Activated CD8-positive, alpha-beta T cell treated with anti-CD3 and anti-CD28 coated beads, Interleukin-2, amount 10 ng/mL, durations not matched to agents 7 days and 5 days (primary cell): ENCODE measurements around the gene RPL36. TPM values are rescaled to one million over a fixed set of nuclear protein-coding genes. Genes with fewer than 3 reads are reported as not detected.
"Not testable (repeated sequence)": the region's sequence is repeated elsewhere in the genome, so short reads cannot be mapped to it uniquely, and the experiment has no call there.

Source experiments
- ATAC-seq: fragments of 150-1000 bp; cut with Tn5 transposase; one replicate; pipeline ENCODE4 v1.10.0; 2021; ENCODE audit warnings: moderate library complexity
- CTCF ChIA-PET: fragments of 350-600 bp; sonication (Branson Sonifier 250); formaldehyde crosslinking; loops from one replicate; lab custom pipeline; 2021; ENCODE audit warnings: antibody characterized with exemption; lab: Charles Lee
- POLR2A ChIA-PET: fragments of 350-600 bp; sonication (Branson Sonifier 250); formaldehyde crosslinking; loops from one replicate; lab custom pipeline; 2021; ENCODE audit warnings: antibody characterized with exemption; lab: Charles Lee
- DNase-seq: peaks from one replicate; pipeline ENCODE4 v3.0.0-alpha.2; 2020
- H3K27ac Mint-ChIP-seq: one replicate; pipeline ENCODE4 v1.8.0; 2021; ENCODE audit warnings: mild to moderate bottlenecking, mixed read lengths
- H3K27me3 Mint-ChIP-seq: one replicate; pipeline ENCODE4 v1.8.0; 2021; ENCODE audit warnings: low read depth, mixed read lengths
- H3K36me3 Mint-ChIP-seq: one replicate; pipeline ENCODE4 v1.8.0; 2021; ENCODE audit warnings: low read depth, mixed read lengths
- H3K4me1 Mint-ChIP-seq: one replicate; pipeline ENCODE4 v1.8.0; 2021; ENCODE audit warnings: low read depth, mixed read lengths
- H3K4me3 Mint-ChIP-seq: one replicate; pipeline ENCODE4 v1.8.0; 2021; ENCODE audit warnings: mild to moderate bottlenecking, mixed read lengths
- H3K9me3 Mint-ChIP-seq: one replicate; pipeline ENCODE4 v1.8.0; 2022; ENCODE audit warnings: mixed read lengths; ENCODE audit not compliant: insufficient read depth
- total RNA-seq, 2 experiments: library from RNA; stranded (reverse); gene quantifications; one replicate each; pipeline ENCODE4 v1.2.3, GENCODE V29; 2021

The RPL36 gene
- total RNA-seq, 2 experiments from 2014 or later, result 926 to 951 TPM

GRCh38 chr19:5683177-5683886 lies 6.8 kb upstream of the RPL36 start:
- Mint-ChIP-seq H3K4me3 (no peak overlapping the region), H3K9me3 (no peaks in the 10 kb centered on the region), H3K27me3 (peaks cover 12% of the 10 kb centered on the region), H3K4me1 (peaks cover 40% of the 10 kb centered on the region), H3K36me3 (no peaks in the 10 kb centered on the region), H3K27ac (no peak overlapping the region)
- CTCF ChIA-PET, result no interaction called here
- ATAC-seq, result no peak
- POLR2A ChIA-PET, result no interaction called here
- DNase-seq, result no peak

- peaks cover 40% of the 10 kb centered on the region for H3K4me1 Mint-ChIP-seq
- CTCF ChIA-PET, result interaction anchor here (7.5 kb wide), 1 partner anchor 33 kb away, joined by 113 read pairs; the partner anchor contains the start of genes CATSPERD and LONP1
- DNase-seq (no peak), ATAC-seq (no peak)
- no peak overlapping the region for H3K27ac Mint-ChIP-seq
- POLR2A ChIA-PET, result no interaction called here
- no peak overlapping the region for H3K4me3 Mint-ChIP-seq
- H3K9me3 Mint-ChIP-seq, result no peaks in the 10 kb centered on the region
- no peaks in the 10 kb centered on the region for H3K36me3 Mint-ChIP-seq
- H3K27me3 Mint-ChIP-seq, result peaks cover 12% of the 10 kb centered on the region
Measured at GRCh38 chr19:5684694-5685430, 5.2 kb upstream of the RPL36 start.

- DNase-seq (no peak), ATAC-seq (no peak)
- Mint-ChIP-seq H3K9me3 (no peaks in the 10 kb centered on the region), H3K4me1 (peaks cover 33% of the 10 kb centered on the region), H3K27ac (peak overlapping the region; percentile 88), H3K4me3 (peak overlapping the region; percentile 79), H3K36me3 (peaks cover 13% of the 10 kb centered on the region), H3K27me3 (peaks cover 12% of the 10 kb centered on the region)
- CTCF ChIA-PET, result interaction anchor here (1.2 to 7.5 kb wide), 9 partner anchors 21 to 281 kb away, joined by 3 to 113 read pairs (median 5); partner anchors contain the start of genes CATSPERD, LONP1, SAFB and SAFB2
- POLR2A ChIA-PET, result interaction anchor here (0.7 to 3.3 kb wide), 3 partner anchors 33 to 1237 kb away, joined by 4 to 19 read pairs (median 11); partner anchors contain the start of genes CATSPERD, LONP1, SAFB and SAFB2
Measured at GRCh38 chr19:5686326-5686646, 3.8 kb upstream of the RPL36 start.

GRCh38 chr19:5686647-5687359 lies 3.3 kb upstream of the RPL36 start:
- peak overlapping the region; percentile 79 for H3K4me3 Mint-ChIP-seq
- CTCF ChIA-PET, result interaction anchor here (1.0 to 7.5 kb wide), 12 partner anchors 17 to 281 kb away, joined by 3 to 113 read pairs (median 4); partner anchors contain the start of genes CATSPERD, LONP1, SAFB and SAFB2
- H3K4me1 Mint-ChIP-seq, result peaks cover 27% of the 10 kb centered on the region
- H3K27me3 Mint-ChIP-seq, result peaks cover 8% of the 10 kb centered on the region
- H3K36me3 Mint-ChIP-seq, result peaks cover 16% of the 10 kb centered on the region
- DNase-seq (peak; percentile 99), ATAC-seq (peak; percentile 68)
- peak overlapping the region; percentile 88 for H3K27ac Mint-ChIP-seq
- H3K9me3 Mint-ChIP-seq, result no peaks in the 10 kb centered on the region
- POLR2A ChIA-PET, result interaction anchor here (0.7 to 3.3 kb wide), 4 partner anchors 33 to 1238 kb away, joined by 3 to 19 read pairs (median 8); partner anchors contain the start of genes CATSPERD, LONP1, SAFB and SAFB2

- H3K4me1 Mint-ChIP-seq, result peaks cover 33% of the 10 kb centered on the region
- peaks cover 24% of the 10 kb centered on the region for H3K36me3 Mint-ChIP-seq
- H3K4me3 Mint-ChIP-seq, result peak overlapping the region; percentile 79
- H3K27me3 Mint-ChIP-seq, result peaks cover 3% of the 10 kb centered on the region
- CTCF ChIA-PET, result interaction anchor here (1.0 to 7.5 kb wide), 12 partner anchors 17 to 280 kb away, joined by 3 to 113 read pairs (median 4); partner anchors contain the start of genes CATSPERD, LONP1, SAFB and SAFB2
- ATAC-seq, result no peak
- no peak overlapping the region for H3K27ac Mint-ChIP-seq
- POLR2A ChIA-PET, result interaction anchor here (0.7 to 3.3 kb wide), 4 partner anchors 31 to 103 kb away, joined by 3 to 19 read pairs (median 7); partner anchors contain the start of genes CATSPERD, LONP1, SAFB and SAFB2
- H3K9me3 Mint-ChIP-seq, result no peaks in the 10 kb centered on the region
- DNase-seq, result no peak
Measured at GRCh38 chr19:5687360-5688198, 2.5 kb upstream of the RPL36 start.

GRCh38 chr19:5688262-5688881 lies 1.7 kb upstream of the RPL36 start:
- Mint-ChIP-seq H3K4me1 (peaks cover 40% of the 10 kb centered on the region), H3K4me3 (peak overlapping the region; percentile 48)
- CTCF ChIA-PET, result interaction anchor here (5.0 to 7.5 kb wide), 2 partner anchors 29 to 66 kb away, joined by 63 to 113 read pairs; partner anchors contain the start of genes CATSPERD, LONP1, SAFB and SAFB2

GRCh38 chr19:5690955-5691821 lies 1.1 kb downstream of the RPL36 start:
- no peaks in the 10 kb centered on the region for H3K27me3 Mint-ChIP-seq
- ATAC-seq (no peak), DNase-seq (peak; percentile 48)
- peak overlapping the region; percentile 97 for H3K4me3 Mint-ChIP-seq
- peak overlapping the region; percentile 95 for H3K27ac Mint-ChIP-seq
- H3K9me3 Mint-ChIP-seq, result no peaks in the 10 kb centered on the region
- H3K4me1 Mint-ChIP-seq, result peaks cover 34% of the 10 kb centered on the region
- H3K36me3 Mint-ChIP-seq, result peaks cover 44% of the 10 kb centered on the region
- CTCF ChIA-PET, result interaction anchor here (0.8 to 7.5 kb wide), 5 partner anchors 8 to 143 kb away, joined by 3 to 113 read pairs (median 4); partner anchors contain the start of genes CATSPERD and LONP1
- POLR2A ChIA-PET, result interaction anchor here (0.7 to 1.7 kb wide), 11 partner anchors 9 to 1654 kb away, joined by 3 to 21 read pairs (median 4); partner anchors contain the start of genes CATSPERD, LONP1, SAFB and SAFB2

More at GRCh38 chr19:5688262-5688881, 1.7 kb upstream of the RPL36 start:
- POLR2A ChIA-PET, result interaction anchor here (1.0 to 3.3 kb wide), 2 partner anchors 30 to 31 kb away, joined by 3 to 11 read pairs; partner anchors contain the start of genes CATSPERD and LONP1
- H3K36me3 Mint-ChIP-seq, result peaks cover 31% of the 10 kb centered on the region
- H3K9me3 Mint-ChIP-seq, H3K27me3 Mint-ChIP-seq, ATAC-seq, DNase-seq: not testable (repeated sequence)
- H3K27ac Mint-ChIP-seq, result peak overlapping the region; percentile 50

GRCh38 chr19:5691822-5692722 lies 2.0 kb downstream of the RPL36 start:
- CTCF ChIA-PET, result interaction anchor here (1.2 to 7.5 kb wide), 2 partner anchors 26 to 144 kb away, joined by 4 to 113 read pairs; partner anchors contain the start of genes CATSPERD and LONP1
- H3K27me3 Mint-ChIP-seq, result no peaks in the 10 kb centered on the region
- H3K4me3 Mint-ChIP-seq, result peak overlapping the region; percentile 97
- H3K36me3 Mint-ChIP-seq, result peaks cover 48% of the 10 kb centered on the region
- POLR2A ChIA-PET, result interaction anchor here (0.9 to 1.7 kb wide), 3 partner anchors 23 to 69 kb away, joined by 3 to 21 read pairs (median 5); partner anchors contain the start of genes SAFB and SAFB2
- no peaks in the 10 kb centered on the region for H3K9me3 Mint-ChIP-seq
- peak overlapping the region; percentile 62 for H3K27ac Mint-ChIP-seq
- DNase-seq (no peak), ATAC-seq (no peak)
- H3K4me1 Mint-ChIP-seq, result peaks cover 29% of the 10 kb centered on the region
